ENCODE data around the gene SOBP.

SOBP gene

GRCh38 chr6:107663308-107663707 lies 173.4 kb downstream of the SOBP start:
- no peak for FAIRE-seq

DNA sequence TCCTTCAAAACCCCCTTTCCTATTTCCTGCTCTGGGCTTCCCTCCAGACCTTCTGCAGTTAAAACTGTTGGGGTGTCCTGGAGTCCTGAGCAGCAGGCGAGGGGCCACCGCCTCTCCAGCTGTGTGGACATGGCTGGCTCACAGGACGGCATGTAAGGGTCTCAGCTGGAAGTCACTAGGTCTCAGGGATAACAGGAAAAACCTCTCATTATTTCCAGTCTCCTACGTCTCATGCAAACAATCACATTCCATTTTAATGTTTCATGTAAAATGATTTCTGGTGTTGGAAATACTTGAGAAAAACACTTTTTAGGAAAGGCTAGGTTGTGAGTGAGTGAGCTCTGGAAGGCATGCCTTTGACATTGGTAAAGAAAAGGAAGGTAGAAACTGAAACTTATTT lies 175.5 kb downstream of the SOBP start:
- no peak for FAIRE-seq

- no peak for FAIRE-seq
These were observed 176.4 kb downstream of the SOBP start for GRCh38 chr6:107666084-107666980.

DNA sequence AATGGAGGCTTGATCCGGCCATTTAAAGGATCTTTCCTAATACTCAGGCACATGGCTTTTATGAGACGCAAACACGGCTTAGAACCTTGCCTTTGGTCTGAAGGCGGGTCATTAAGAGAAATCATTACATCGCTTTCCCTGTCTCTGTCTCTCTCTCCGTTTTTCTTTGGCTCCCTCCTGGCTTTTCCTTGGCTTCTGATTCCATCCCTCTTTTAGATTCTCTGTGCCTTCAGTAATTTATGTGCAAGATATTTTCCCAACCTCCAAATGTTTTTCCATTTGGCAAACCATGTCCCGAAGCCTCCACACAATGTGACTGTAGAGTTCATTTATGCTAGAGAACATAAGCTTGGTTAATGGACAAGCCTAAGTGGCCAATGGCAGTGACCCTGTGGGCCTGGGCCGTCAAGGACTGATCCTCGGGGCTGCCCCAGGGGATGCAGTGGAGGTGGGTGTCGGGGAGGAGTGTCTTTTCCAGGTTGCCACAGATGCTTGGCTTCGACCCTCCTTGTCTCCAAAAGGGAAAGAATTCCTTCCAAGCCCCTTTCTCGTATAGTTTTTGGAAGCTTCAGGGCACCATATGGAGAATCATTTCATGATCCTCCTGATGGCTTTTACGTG lies 177.2 kb downstream of the SOBP start:
- no peak for FAIRE-seq

DNA sequence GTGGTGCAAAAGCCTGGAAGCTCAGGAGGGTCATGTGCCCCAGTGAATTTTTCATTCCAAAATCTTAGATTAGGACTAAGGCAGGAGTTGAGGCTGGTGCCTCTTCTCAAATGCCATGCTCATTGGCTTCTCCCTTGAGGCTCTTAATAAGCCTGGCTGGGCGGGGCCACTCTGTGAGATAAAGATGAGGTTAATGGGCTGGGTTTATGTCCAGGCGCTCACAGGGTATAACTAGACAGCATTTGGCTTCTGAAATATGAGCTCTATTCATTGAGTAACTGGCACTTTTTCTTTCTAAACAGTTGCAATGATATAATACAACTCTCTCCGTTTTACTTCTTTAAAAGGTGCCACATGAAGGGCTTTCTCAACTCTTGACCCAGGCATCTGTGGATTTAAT lies 177.9 kb downstream of the SOBP start:
- FAIRE-seq = no peak

GRCh38 chr6:107668743-107669474 lies 179.0 kb downstream of the SOBP start:
- no peak for FAIRE-seq

DNA sequence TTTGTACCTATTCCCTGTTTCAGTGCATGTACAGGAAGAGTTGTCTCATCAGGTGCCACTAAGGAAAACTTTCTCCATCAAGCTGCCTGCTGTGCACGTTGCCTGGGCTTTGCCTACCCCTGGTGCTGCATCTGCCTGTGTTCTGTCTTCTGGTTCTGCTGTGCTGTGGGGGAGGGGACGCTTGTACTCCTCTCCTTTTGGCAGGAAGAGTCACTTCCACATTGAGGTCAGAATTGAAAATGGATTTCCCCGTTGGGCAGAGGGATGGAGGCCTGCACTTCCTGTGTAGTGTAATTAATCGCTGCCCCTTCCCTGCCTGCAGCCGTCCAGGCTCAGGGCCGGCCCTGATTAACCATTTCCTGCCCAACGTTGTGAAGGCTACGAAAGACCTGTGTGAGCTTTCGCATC lies 180.9 kb downstream of the SOBP start:
- FAIRE-seq = no peak

DNA sequence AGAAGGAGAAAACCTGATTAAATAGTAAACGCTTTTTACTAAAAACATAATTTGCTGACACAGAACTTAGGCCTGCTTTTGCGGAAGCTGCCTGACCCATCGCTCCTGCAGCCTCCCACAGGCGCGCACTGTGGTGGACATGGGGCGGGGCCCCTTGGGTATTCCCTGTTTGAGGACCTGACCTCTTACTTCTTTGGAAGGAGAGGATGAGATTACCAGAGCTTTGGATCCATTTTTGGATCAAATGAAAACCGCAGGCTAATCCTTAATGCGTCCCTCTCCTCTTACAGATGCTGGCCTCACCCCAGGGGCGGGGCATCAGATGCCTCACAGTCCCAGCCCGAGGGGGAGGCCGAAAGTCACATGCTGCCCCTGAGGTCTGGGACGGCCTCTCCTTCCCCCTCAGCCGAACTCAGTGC lies 183.2 kb downstream of the SOBP start:
- FAIRE-seq = no peak

- no peak for FAIRE-seq
These were observed 185.2 kb downstream of the SOBP start for GRCh38 chr6:107674995-107675738.

- no peak for FAIRE-seq
These were observed 186.1 kb downstream of the SOBP start for GRCh38 chr6:107676042-107676441.

DNA sequence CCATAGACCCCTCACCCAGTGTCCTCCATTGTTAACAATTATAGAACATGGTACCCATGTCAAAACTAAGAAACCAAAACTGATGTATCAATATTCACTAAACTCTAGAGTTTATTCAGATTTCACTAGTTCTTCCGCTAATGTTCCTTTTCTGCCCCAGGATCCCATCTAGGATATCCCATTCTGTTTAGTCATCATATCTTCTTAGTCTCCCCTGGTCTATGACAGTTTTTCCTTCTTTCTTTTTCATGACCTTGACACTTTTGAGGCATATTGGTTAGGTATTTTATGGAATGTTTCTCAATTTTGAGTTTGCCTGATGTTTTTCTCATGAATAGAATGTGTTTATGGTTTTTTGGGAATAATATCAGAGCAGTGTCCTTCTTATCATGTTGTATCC lies 187.5 kb downstream of the SOBP start:
- FAIRE-seq = no peak

- FAIRE-seq = no peak
These were observed 189.5 kb downstream of the SOBP start for GRCh38 chr6:107679457-107679856.

DNA sequence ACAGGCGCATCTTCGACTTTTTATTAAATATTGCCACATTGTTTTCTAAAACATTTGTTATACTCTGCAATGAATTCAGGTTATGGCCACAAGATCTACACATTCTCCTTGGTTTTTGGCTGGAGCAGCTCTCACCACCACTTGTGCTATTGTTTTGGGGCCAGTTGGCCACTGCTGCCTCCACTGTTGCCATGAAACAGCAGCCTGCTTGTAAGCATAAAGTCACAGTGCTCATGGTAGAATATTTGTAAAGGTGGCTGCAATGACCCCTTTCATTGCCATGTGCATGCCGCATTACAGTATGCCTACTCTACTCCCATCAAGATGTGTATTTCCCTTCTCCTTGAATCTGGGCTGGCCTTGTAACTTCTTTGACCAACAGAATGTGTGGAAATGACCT lies 192.8 kb downstream of the SOBP start:
- no peak for FAIRE-seq

DNA sequence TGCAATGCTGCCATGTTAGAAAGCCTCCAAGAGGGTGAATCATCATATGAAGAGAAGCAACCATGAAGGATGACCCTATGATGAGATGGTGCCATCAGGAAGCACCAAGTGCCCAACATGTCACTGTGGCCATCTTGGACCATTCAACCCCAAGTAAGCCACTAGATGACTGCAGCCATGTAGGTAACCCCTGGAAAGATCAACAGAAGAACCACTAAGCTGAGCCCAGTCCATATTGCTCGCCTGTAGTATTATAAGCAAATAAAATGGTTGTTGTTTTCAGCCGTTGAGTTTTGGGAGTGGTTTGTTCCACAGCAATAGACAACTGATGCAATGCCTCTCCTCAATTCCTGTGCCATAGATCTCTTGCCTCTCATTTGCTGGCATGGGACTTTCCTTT lies 193.3 kb downstream of the SOBP start:
- no peak for FAIRE-seq

DNA sequence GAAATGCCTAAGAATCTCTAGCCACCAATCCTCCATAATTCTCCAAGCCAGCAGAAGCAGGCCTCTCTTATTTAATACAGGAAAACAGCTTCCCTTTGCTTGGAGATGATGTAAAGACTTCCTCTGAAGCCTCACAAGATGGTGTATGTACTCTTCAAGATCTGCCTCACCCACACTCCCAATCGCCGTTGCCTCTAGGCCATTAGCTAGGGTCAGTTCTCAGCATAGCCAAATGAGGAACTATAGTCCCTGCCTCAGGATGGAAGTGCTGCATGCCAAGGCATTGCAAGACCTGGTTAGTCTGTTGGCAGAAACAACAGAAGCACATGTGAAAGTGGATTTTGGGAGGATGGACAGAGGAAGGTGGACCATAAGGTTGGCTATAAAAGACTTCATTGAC lies 195.1 kb downstream of the SOBP start:
- no peak for FAIRE-seq

DNA sequence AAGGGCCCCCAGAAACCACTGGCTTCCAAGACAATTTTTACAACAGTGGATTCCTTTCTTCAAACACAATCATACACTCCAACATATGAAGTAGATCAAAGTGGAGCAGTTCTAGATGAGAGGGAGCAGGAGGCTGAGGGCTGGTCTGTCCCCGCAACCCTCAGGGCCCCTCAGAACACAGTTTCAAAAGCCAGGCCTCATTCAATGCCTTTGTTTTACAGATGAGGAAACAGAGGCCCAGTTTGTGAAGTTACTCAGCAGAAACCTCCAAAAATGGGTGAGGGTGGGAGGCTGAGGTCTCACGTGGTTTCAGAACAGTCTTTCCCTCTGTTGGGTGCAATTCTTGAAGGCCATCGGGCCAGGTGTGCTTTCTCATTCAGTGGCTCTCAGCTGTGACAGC lies 199.3 kb downstream of the SOBP start:
- no peak for FAIRE-seq

DNA sequence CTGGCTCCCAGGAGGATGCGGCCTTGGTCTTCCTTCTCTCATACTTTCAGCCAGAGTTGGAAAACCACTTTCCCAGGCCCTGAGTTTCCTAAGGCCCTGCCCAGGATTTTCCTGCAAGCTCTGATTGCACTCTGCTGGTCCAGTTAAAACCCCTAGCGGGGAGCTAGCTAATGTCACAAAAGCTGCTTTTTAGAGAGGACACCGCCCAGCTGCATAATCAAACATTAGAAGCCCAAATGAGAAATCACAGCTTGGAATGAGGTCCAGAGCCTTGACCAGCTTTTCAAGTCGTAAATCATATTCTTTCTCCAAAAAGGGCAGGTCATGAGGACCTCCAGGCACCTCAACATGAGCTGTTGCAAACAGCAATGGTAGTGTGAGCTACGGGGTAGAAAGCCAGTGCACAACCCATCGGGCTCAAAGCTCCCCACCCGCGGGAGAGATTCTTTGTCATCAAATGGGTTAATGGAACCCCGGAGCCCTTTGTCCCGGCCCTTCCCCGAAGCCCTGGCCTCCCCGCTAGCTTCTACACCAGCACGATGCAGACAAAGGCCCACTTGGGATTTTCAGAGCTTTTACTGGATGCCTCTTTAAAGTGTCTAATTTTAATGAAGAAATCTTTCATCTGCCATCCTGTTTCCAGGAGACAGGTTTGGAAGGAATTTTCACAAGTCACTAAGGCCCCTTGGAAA lies 200.2 kb downstream of the SOBP start:
- no peak for FAIRE-seq

- FAIRE-seq = no peak
These were observed 200.7 kb downstream of the SOBP start for GRCh38 chr6:107690643-107691061.

- no peak for FAIRE-seq
These were observed 201.3 kb downstream of the SOBP start for GRCh38 chr6:107691062-107691751.

GRCh38 chr6:107692351-107692750 lies 202.4 kb downstream of the SOBP start:
- no peak for FAIRE-seq

- FAIRE-seq = no peak
These were observed 205.3 kb downstream of the SOBP start for GRCh38 chr6:107695061-107695720.
